NB4 (cell line): ENCODE data around the gene SCAMP3.

ENCODE experiments used
- CTCF ChIP-seq: IDR thresholded peaks from one replicate; pipeline ENCODE4 v1.5.1; 2012; ENCODE audit warnings: low read depth, low read length
- POLR2A ChIP-seq: IDR thresholded peaks from 2 replicates; pipeline ENCODE4 v1.6.1; 2011; ENCODE audit warnings: mild to moderate bottlenecking; ENCODE audit not compliant: insufficient read length; ENCODE audit errors: extremely low read depth

GRCh38 chr1:155218854-155219591 lies 43.1 kb downstream of the SCAMP3 start:
- TF ChIP-seq POLR2A (no peak), CTCF (no peak)
